ENCODE data around the gene AHRR.

Gene AHRR

GRCh38 chr5:463952-464351 is 142.4 kb downstream of the AHRR start:
- peak; percentile 26 for DNase-seq (ENCODE audit: low read depth)
- TF ChIP-seq CTCF (IDR thresholded peaks at IDR 0.05; ENCODE audit: insufficient read depth, low read depth, low read length, missing control alignments), result no peak
- H3K4me3 ChIP-seq (ENCODE audit: low read depth, low read length), result no peak overlapping the region

GRCh38 chr5:464446-464842 is 142.9 kb downstream of the AHRR start:
- no peak for TF ChIP-seq CTCF (IDR thresholded peaks at IDR 0.05; ENCODE audit: insufficient read depth, low read depth, low read length, missing control alignments)

GRCh38 chr5:464843-465590 is 143.5 kb downstream of the AHRR start:
- H3K4me3 ChIP-seq (ENCODE audit: low read depth, low read length), result no peak overlapping the region
- no peak for TF ChIP-seq CTCF (IDR thresholded peaks at IDR 0.05; ENCODE audit: insufficient read depth, low read depth, low read length, missing control alignments)
- DNase-seq (ENCODE audit: low read depth), result no peak

More at GRCh38 chr5:464446-464842, 142.9 kb downstream of the AHRR start:
- no peak for DNase-seq (ENCODE audit: low read depth)
- H3K4me3 ChIP-seq (ENCODE audit: low read depth, low read length), result no peak overlapping the region

GRCh38 chr5:465591-466403 is 144.3 kb downstream of the AHRR start:
- no peak overlapping the region for H3K4me3 ChIP-seq (ENCODE audit: low read depth, low read length)
- TF ChIP-seq CTCF (IDR thresholded peaks at IDR 0.05; ENCODE audit: insufficient read depth, low read depth, low read length, missing control alignments), result no peak
- DNase-seq (ENCODE audit: low read depth), result no peak

- H3K4me3 ChIP-seq (ENCODE audit: low read depth, low read length), result no peak overlapping the region
- DNase-seq (ENCODE audit: low read depth), result no peak
- TF ChIP-seq CTCF (IDR thresholded peaks at IDR 0.05; ENCODE audit: insufficient read depth, low read depth, low read length, missing control alignments), result no peak
Measured at GRCh38 chr5:466661-467310, 145.3 kb downstream of the AHRR start.

- DNase-seq (ENCODE audit: low read depth), result no peak
- no peak overlapping the region for H3K4me3 ChIP-seq (ENCODE audit: low read depth, low read length)
- TF ChIP-seq CTCF (IDR thresholded peaks at IDR 0.05; ENCODE audit: insufficient read depth, low read depth, low read length, missing control alignments), result no peak
Measured at GRCh38 chr5:468401-468800, 146.9 kb downstream of the AHRR start.
